GM21367 (cell line): Measurements from ENCODE around the gene LRRK1.

Source experiments
- ATAC-seq: cut with Tn5 transposase; IDR thresholded peaks from one replicate; pipeline ENCODE4 v1.9.1; 2021; ENCODE audit not compliant: unreplicated experiment

The LRRK1 gene

DNA sequence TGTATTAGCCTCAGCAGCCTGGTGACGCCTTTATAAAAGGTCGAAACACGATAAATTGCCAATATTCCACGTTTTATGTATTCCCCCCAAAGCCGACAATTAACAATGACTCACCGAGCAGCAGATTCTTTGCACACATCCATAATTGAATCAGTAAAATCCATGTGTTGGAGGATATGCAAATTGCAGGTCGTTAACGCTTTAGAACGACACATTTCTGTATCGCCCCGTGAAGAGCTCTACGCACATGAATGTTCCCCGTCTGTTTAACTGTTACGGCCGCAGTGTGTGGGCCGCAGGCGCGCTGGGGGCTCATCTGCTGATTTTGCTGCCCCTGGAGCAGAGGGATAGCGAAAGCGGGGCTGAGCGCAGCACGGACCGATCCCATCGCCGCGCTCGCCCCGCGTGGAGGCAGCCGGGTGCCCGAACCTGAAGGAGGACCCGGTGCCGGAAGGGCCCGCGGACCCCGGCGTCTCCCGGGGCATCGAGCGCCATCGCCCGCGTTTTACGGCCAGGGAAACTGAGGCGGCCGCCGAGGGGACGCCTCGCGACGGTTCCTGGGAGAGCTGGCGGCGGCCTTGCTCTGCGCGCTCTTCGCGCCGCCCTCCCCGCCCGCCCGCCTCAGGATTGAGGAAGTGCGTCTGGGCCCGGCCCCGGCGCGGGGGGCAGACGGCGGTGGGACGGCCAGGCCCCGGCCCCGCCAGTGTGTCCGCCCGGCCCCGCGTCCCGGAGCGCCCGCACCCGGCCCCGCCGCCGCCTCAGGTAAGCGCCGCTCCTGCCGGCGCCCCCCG, at the start of gene LRRK1:
Gene LRRK1 (plus strand): TSS at position 668 of the 791 bp plus-strand sequence. CDS start 5,276 bp downstream, outside the sequence.
- no peak for ATAC-seq

GRCh38 chr15:100873029-100873677, 46.0 kb upstream of the LRRK1 start:
- ATAC-seq, result peak; percentile 78

DNA sequence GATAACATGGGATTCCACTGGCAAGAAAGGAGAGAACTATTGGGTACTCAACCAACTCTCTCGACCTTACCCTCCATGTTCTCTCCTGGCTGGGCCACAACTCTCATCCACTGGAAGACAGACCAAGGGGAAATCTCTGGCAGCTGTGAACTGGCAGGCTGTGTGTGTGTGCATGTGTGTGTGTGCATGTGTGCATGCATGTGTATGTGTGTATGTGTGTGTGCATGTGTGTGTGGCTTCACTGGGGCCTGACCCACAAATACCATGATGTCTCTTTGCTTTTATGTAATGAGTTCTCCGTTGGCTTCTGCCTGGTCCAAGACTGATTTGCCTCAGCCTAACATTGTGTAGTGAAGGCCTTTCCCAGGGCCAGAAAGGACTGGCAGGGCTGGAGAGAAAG, 43.7 kb upstream of the LRRK1 start:
- ATAC-seq, result no peak

DNA sequence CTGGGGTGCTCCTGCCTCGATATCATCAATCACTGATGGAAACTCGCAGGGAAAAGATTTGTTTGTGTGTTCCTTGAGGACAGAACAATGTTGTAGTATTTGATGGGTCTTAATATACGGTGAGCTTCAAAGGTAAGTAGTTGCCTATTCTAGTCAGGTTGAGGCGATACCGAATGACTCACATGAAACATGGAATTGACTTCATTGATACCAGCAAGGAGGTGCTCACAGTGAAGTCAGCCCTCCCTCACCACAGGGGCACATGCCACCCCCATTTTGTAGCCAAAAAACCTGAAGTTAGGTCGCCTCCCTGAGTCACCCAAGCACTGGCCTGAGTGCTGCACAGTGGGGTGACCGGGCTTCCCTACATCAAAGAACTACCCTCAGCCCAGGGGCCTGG, 43.2 kb upstream of the LRRK1 start:
- ATAC-seq, result no peak

DNA sequence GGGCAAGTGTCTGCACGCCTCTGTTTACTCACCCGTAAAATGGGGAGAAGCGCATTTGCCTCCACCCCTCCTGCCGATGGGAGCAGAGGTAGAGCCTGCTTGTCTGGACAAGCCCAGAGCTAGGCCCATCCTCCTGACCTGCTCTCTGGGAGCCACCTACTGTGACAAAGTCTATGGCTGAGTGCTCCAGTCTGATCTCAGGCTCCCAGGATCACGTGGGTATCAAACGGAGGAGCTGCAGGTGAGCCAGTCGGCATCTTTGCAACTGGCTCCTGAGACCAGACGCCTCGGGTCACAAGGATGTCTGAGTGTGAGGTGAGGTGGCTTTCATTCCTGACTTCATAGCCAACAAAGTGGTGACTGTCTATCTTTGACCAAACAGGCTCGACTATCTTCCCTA, 41.6 kb upstream of the LRRK1 start:
- no peak for ATAC-seq

- ATAC-seq, result no peak
These were observed 41.0 kb upstream of the LRRK1 start for GRCh38 chr15:100878130-100878529.

DNA sequence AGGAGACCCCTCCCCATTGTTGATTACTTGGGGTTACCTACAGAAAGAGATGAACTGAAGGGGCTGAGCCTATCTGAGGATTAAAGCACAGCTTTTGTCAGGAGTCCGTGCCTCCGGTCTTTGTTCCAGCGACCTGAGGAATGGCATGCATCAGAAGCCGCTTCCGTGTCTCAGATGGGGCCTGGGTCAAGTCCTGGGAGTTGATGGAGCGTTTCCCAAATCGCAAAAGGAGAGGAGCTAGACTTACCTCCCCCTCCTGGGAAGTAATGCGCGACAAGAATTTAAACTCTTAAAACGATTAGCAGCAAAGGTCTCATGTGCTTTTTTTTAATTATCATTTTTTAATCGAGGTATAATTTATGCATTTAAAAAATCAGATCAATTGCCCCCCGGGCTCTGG, 40.5 kb upstream of the LRRK1 start:
- no peak for ATAC-seq

DNA sequence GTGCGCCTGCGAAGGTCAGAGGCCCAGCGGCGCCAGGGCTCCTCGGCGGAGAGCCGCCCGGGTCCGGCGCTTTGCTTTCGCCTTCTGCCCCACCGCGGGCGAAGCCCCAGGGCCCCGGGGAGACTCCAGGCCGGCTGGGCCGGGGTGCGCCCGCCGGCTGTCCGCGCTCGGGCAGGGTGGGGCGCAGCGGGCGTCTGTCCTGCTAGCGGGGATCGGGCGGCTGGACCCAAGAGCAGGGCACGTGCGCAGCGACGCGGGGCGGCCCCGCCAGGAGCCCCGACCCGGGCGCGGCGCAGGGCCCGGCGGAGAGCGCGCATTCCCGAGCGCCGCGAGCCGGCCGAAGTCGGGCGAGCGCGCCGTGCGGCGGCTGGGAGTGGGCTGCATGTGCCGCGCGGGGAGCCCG, 40.1 kb upstream of the LRRK1 start:
- no peak for ATAC-seq

GRCh38 chr15:100879464-100880138, 39.6 kb upstream of the LRRK1 start, which contains the start of gene ALDH1A3:
Gene ALDH1A3, plus strand, starts transcription at chr15:100879831. Its CDS starts 77 bp downstream, at chr15:100879908.
- no peak for ATAC-seq

DNA sequence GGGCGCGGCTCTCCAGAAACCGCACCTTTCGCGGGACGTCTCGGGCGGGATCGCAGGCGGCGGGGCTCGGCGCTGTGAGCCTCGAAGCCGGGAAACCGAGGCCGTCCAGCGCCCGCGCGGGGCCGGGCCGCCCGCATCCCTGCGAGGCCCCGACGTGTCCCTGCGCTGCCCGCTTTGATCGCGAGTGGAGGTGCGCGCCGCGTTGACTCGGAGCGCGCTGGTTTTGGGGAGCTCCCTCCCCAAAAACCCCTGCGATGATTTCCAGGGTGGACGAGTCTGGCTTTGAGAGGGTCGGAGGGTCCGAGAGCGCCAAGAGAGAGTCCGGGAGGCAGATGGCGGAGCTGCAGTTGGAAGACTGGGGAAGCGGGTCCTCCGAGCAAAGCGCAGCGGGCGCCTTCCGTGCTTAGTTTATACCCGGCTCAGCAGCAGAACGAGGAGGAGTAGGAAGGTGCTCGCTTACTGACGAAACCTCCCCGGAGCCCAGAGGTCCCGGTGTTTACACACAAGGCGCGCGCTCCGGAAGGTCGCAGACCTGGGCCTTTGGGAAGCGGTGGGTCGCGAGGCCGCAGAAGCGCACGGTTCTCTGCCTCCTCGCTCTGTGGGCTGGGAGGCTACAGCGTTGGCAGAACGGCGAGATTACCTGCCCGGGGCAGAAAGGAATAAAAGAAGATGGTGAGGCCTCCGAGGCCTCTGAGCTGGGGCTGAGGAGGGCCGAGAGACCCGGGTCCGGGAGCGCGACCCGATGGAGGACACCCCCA, 38.8 kb upstream of the LRRK1 start:
- ATAC-seq, result no peak

DNA sequence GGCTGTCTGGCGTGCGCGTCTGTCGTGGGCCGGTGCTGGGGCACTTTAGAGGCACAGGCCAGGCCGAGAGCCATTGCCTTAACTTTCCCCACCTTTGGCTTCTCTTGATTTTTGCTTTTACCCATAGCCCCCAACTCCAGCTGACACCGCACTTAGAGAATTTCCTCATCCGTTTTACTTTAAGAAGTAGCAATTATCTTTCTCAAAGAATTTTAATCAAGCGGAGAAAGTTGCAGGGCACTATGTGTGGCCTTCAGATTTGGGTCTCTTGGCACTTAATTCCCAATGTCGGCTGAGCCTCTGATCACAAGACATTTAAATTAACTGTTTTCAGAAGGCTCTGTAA, 38.3 kb upstream of the LRRK1 start:
- ATAC-seq, result no peak

DNA sequence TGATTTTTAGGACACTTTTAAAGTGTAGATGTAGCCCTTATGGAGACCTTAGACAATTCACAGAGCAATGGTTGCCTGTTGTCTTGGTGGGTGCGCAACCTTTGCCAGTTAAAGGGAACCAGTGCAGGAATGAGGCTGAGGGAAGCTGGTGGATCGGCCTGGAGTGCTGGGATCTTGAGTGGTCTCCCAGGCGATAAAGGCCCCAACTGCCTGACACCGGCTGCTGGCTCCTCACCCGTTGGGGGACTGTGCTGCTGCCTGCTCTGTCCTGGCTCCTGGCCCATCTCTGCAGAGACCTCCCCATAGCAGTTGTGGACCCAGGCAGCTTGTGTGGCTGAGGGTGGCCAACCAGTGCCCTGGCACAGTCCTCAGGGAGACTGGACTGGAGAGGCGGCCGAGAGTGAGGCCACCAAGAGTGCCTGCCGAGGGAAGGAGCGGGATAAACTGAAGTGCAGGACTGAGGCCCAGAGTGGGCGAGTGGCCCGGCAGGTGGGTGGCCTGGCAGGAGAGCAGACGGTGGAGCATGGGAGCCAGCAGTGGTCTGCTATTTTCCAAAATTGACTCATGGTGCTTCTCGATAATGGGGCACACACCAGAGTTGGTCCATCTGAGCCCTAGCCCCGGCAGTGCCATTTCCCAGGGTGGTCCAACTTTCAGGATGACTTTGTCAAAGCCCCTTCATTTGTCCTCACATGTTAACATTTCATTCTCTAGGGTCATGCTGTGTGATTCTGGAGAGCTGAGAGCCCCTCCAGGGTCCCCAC, 37.4 kb upstream of the LRRK1 start:
- ATAC-seq, result no peak

DNA sequence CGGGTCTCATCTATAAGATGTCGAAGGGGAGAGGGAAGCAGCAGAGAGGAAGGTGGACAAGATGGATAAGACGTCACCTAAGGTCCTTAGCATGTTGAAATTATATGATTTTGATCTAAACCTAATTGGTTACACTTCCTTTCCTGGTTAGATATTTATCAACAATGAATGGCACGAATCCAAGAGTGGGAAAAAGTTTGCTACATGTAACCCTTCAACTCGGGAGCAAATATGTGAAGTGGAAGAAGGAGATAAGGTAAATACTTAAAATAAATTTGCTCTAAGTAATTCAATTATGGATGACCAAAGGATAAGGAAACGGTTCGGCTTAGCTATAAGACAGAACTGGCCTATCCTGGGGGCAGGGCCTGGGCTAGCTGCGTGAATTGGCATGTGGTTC, 34.0 kb upstream of the LRRK1 start:
- ATAC-seq, result no peak

DNA sequence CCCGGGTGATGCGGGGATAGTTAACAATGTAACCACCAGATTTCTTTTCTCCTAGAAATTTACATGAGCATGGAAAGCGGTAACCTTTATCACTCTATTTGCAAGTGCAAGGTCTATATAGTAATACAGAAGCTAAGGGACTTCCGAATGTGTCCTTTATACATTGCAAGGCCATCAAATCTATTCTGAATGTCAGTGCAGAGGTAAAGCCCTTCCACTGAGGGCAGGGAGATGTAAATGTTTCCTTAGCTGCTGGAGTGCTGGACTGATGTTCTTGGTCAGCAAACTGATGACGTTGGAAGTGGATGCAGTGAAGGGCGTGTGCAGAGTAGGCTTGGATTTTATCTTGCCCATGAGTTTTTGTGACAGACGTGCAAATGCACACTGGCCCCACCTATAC, 33.3 kb upstream of the LRRK1 start:
- ATAC-seq, result no peak

DNA sequence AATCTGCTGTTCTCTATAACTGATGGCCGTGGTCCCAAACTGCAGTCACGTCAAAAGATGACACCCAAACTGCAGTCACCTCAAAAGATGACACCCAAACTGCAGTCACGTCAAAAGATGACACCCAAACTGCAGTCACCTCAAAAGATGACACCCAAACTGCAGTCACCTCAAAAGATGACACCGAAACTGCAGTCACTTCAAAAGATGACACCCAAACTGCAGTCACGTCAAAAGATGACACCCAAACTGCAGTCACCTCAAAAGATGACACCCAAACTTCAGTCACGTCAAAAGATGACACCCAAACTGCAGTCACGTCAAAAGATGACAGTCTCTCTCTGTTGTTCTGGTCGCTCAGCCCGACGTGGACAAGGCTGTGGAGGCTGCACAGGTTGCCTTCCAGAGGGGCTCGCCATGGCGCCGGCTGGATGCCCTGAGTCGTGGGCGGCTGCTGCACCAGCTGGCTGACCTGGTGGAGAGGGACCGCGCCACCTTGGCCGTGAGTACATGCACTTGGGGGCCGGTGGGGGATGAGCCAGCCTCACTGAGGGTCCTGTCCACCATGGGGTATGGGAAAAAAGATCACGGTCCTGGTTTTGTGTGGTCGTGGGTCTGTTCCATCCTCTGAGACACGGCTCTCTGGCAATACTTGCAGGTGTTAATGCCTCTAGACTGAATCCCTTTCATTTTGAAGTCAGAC, 31.8 kb upstream of the LRRK1 start:
- ATAC-seq, result no peak

DNA sequence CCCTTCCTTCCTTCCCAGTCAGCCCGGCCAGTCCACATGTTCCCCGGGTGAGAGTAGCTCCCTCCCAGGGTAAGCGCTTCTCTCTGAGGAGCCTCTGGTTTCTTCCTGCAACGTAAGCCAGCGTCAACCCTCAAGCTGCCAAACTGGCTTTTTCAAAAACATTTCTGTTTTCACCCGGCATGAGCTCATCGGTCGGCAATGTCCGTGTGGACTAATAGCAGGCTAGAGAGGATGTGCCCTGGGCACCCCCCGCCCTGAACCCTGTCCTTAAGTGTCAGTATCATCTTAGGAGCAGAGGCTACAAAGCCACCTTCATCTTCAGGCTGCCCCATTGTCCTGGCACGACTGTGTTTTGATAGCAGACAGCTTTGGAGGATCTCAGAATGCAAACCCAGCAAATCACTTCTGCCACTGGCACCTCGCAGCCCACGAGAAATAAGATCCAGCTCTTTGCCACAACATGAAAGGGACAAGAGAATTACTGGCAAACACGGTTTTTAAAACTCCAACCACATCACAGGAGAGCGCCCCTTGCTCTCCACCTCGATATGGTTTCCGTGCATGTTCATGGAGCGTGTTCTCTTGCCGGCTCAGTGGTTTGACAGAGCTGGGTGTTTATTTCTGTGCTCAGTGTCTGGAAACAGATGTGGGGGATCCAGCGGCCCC, 29.6 kb upstream of the LRRK1 start:
- no peak for ATAC-seq

- ATAC-seq, result no peak
These were observed 29.0 kb upstream of the LRRK1 start for GRCh38 chr15:100890051-100890720.

- ATAC-seq, result no peak
These were observed 28.3 kb upstream of the LRRK1 start for GRCh38 chr15:100890850-100891249.
